SK-N-SH treated with all-trans-retinoic acid at 6 μM for 48 hours (cell line): ENCODE measurements around the gene DOP1B.

ENCODE experiments used
- TOX ChIP-seq: fragments of 250-450 bp; sonication (Bioruptor Pico); IDR thresholded peaks from 2 replicates; pipeline ENCODE4 v1.8.0; 2021; ENCODE audit warnings: mild to moderate bottlenecking, moderate library complexity, borderline replicate concordance
- ZC3H10 ChIP-seq: fragments of 250-450 bp; sonication (Bioruptor Pico); IDR thresholded peaks from 2 replicates; pipeline ENCODE4 v1.5.1; 2021; ENCODE audit warnings: mild to moderate bottlenecking, moderate library complexity
- ZFP3 ChIP-seq: fragments of 250-450 bp; sonication (Bioruptor Pico); IDR thresholded peaks from 2 replicates; pipeline ENCODE4 v1.5.0; 2020; ENCODE audit warnings: mild to moderate bottlenecking, moderate library complexity

GRCh38 chr21:36163750-36164741 is 7.4 kb downstream of the DOP1B start:
- no peak for TF ChIP-seq ZC3H10
- TF ChIP-seq TOX (CRISPR knock-in tag): no peak
- no peak for TF ChIP-seq ZFP3 (CRISPR knock-in tag)
